ENCODE measurements around the gene POU2AF1. TPM values are rescaled to one million over a fixed set of nuclear protein-coding genes. Genes with fewer than 3 reads are reported as not detected.

Gene POU2AF1
- total and polyA plus RNA-seq, 2 of the 13 experiments (the other 11 are each of a cell fraction or from before 2014, with no cell fraction given), result 1.9 to 3.6 TPM

- TF ChIP-seq ZNF431 (CRISPR knock-in tag; IDR thresholded peaks at IDR 0.05; ENCODE audit: borderline replicate concordance, low read depth) (no peak), HOMEZ (CRISPR knock-in tag; IDR thresholded peaks at IDR 0.05; ENCODE audit: low read depth) (no peak), ZNF124 (CRISPR knock-in tag; IDR thresholded peaks at IDR 0.05) (no peak), ZNF264 (CRISPR knock-in tag; IDR thresholded peaks at IDR 0.05) (no peak), THAP11 (CRISPR knock-in tag; IDR thresholded peaks at IDR 0.05) (no peak), ZNF337 (CRISPR knock-in tag; IDR thresholded peaks at IDR 0.05; ENCODE audit: borderline replicate concordance, low read depth) (no peak), FOXO1 (CRISPR knock-in tag; IDR thresholded peaks at IDR 0.05) (peak; percentile 20; the same call in 1 of the 2 replicates), ZC3H4 (CRISPR knock-in tag; IDR thresholded peaks at IDR 0.05; ENCODE audit: borderline replicate concordance) (no peak), ZNF263 (CRISPR knock-in tag; IDR thresholded peaks at IDR 0.05) (0 out of 2 replicates have a peak, but pooled peaks have one; percentile 8), ZFP90 (CRISPR knock-in tag; IDR thresholded peaks at IDR 0.05; ENCODE audit: borderline replicate concordance) (no peak), GRHL1 (CRISPR knock-in tag; conservative IDR thresholded peaks at IDR 0.05) (no peak), ATRX (CRISPR knock-in tag; IDR thresholded peaks at IDR 0.05; ENCODE audit: borderline replicate concordance) (no peak), SMYD3 (CRISPR knock-in tag; IDR thresholded peaks at IDR 0.05) (no peak), KDM5A (IDR thresholded peaks at IDR 0.05; ENCODE audit: borderline replicate concordance, low read length) (no peak), EED (CRISPR knock-in tag; IDR thresholded peaks at IDR 0.05) (no peak), BCL6 (CRISPR knock-in tag; IDR thresholded peaks at IDR 0.05) (no peak), ZKSCAN5 (CRISPR knock-in tag; IDR thresholded peaks at IDR 0.05) (no peak), ESRRA (CRISPR knock-in tag; IDR thresholded peaks at IDR 0.05; ENCODE audit: low read depth) (0 out of 2 replicates have a peak, but pooled peaks have one; percentile 48), MED13 (CRISPR knock-in tag; IDR thresholded peaks at IDR 0.05) (no peak), SETDB1 (CRISPR knock-in tag; IDR thresholded peaks at IDR 0.05; ENCODE audit: borderline replicate concordance) (no peak), ETV6 (CRISPR knock-in tag; conservative IDR thresholded peaks at IDR 0.05) (no peak), MED1 (CRISPR knock-in tag; IDR thresholded peaks at IDR 0.05) (peak; percentile 76), ZBTB21 (CRISPR knock-in tag; IDR thresholded peaks at IDR 0.05) (no peak)
Observed at GRCh38 chr11:111417011-111417765, 38.1 kb upstream of the POU2AF1 start (continued).
